ENCODE results near the gene DBP.
"Not testable (repeated sequence)": the region's sequence is repeated elsewhere in the genome, so short reads cannot be mapped to it uniquely, and the experiment has no call there.

The DBP gene

GRCh38 chr19:48636859-48637448, at the start of gene DBP:
Gene DBP, minus strand, starts transcription at chr19:48637379. Its CDS starts 385 bp downstream, at chr19:48636994.
- DNase-seq, result peak; percentile 72

- not testable (repeated sequence) for DNase-seq
Observed at GRCh38 chr19:48686637-48687036, 49.5 kb upstream of the DBP start.

GRCh38 chr19:48686088-48686487, 48.9 kb upstream of the DBP start:
- no peak for DNase-seq

GRCh38 chr19:48685583-48685982, 48.4 kb upstream of the DBP start:
- peak; percentile 33 for DNase-seq

GRCh38 chr19:48683349-48683748, 46.2 kb upstream of the DBP start:
- no peak for DNase-seq

GRCh38 chr19:48681127-48681470, 43.9 kb upstream of the DBP start:
- peak; percentile 96 for DNase-seq

GRCh38 chr19:48680436-48681126, 43.4 kb upstream of the DBP start:
- no peak for DNase-seq

- DNase-seq, result not testable (repeated sequence)
Observed at GRCh38 chr19:48680006-48680405, 42.8 kb upstream of the DBP start.

- DNase-seq, result no peak
Observed at GRCh38 chr19:48678201-48678600, 41.0 kb upstream of the DBP start.

- DNase-seq, result no peak
Observed at GRCh38 chr19:48676887-48677286, 39.7 kb upstream of the DBP start.

GRCh38 chr19:48676487-48676886, 39.3 kb upstream of the DBP start:
- DNase-seq, result no peak

GRCh38 chr19:48674921-48675824, 38.0 kb upstream of the DBP start:
- DNase-seq, result peak; percentile 80

GRCh38 chr19:48674216-48674809, 37.1 kb upstream of the DBP start:
- DNase-seq, result no peak

GRCh38 chr19:48673436-48674100, 36.4 kb upstream of the DBP start:
- DNase-seq, result no peak

- no peak for DNase-seq
Observed at GRCh38 chr19:48672994-48673393, 35.8 kb upstream of the DBP start, which contains the start of gene NTN5. Gene NTN5, minus strand, starts transcription at chr19:48673017. Its CDS starts 2,031 bp downstream, at chr19:48670986.

- DNase-seq, result no peak
Observed at GRCh38 chr19:48671446-48671995, 34.3 kb upstream of the DBP start.

- no peak for DNase-seq
Observed at GRCh38 chr19:48670699-48671445, 33.7 kb upstream of the DBP start.

- DNase-seq, result no peak
Observed at GRCh38 chr19:48669903-48670668, 32.9 kb upstream of the DBP start.

- DNase-seq, result no peak
Observed at GRCh38 chr19:48668761-48669160, 31.6 kb upstream of the DBP start.

- no peak for DNase-seq
Observed at GRCh38 chr19:48668332-48668731, 31.2 kb upstream of the DBP start.

GRCh38 chr19:48665786-48666185, 28.6 kb upstream of the DBP start:
- DNase-seq, result no peak
